ENCODE data around the gene OPRPN. TPM values are rescaled to one million over a fixed set of nuclear protein-coding genes. Genes with fewer than 3 reads are reported as not detected.

The OPRPN gene, protein sequence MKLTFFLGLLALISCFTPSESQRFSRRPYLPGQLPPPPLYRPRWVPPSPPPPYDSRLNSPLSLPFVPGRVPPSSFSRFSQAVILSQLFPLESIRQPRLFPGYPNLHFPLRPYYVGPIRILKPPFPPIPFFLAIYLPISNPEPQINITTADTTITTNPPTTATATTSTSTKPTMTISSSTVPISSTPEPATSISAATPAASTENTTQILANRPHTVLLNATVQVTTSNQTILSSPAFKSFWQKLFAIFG
- total RNA-seq: not detected
- long read RNA-seq: 0 reads

GRCh38 chr4:70397580-70397979 lies at the start of gene OPRPN:
OPRPN (plus strand) TSS chr4:70397940; CDS start chr4:70399286, 1,346 bp downstream.
- H3K27ac ChIP-seq: no peak within 1 kb of the TSS
- no peaks in the 10 kb centered on the region for H3K4me1 ChIP-seq
- no peak for TF ChIP-seq CTCF (IDR thresholded peaks at IDR 0.05)
- intact Hi-C loops (cut with DNase I): no loop called here
- DNase-seq: no peak
- no peak for ATAC-seq
- no peaks in the 10 kb centered on the region for H3K9me3 ChIP-seq
- H3K4me3 ChIP-seq: no peak within 1 kb of the TSS
- H3K27me3 ChIP-seq: no peaks in the 10 kb centered on the region
- H3K36me3 ChIP-seq: no peaks in the 10 kb centered on the region

DNA sequence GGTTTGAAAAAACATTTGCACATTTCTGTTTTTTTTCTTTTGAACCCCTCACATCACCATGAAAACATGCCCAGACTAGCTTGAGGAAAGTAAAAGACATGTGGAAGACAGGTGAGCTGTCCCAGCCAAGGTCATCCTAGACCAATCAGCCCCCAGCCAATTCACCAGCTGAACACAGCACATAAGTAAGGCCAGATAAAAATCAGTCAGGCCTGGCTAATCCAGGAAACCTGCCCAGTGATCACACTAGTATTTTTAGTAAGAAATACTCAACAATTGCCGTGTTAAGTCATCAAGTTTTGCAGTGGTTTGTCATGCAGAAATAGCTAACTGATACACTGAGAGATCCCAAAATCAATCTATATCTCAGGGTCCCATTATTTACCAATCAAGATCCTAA lies 41.6 kb upstream of the OPRPN start:
- intact Hi-C loops (cut with DNase I): no loop called here
- no peaks in the 10 kb centered on the region for H3K27me3 ChIP-seq
- TF ChIP-seq CTCF (IDR thresholded peaks at IDR 0.05): no peak

GRCh38 chr4:70359115-70359661 lies 38.6 kb upstream of the OPRPN start:
- H3K27ac ChIP-seq: no peak overlapping the region
- H3K9me3 ChIP-seq: no peaks in the 10 kb centered on the region
- intact Hi-C loops (cut with DNase I): no loop called here
- no peak for TF ChIP-seq CTCF (IDR thresholded peaks at IDR 0.05)
- H3K27me3 ChIP-seq: no peaks in the 10 kb centered on the region
- ATAC-seq (no peak), DNase-seq (no peak)
- no peak overlapping the region for H3K4me3 ChIP-seq
- no peaks in the 10 kb centered on the region for H3K4me1 ChIP-seq
- H3K36me3 ChIP-seq: no peaks in the 10 kb centered on the region

More for the DNA sequence above, 41.6 kb upstream of the OPRPN start:
- Histone ChIP-seq H3K9me3 (no peaks in the 10 kb centered on the region), H3K36me3 (no peaks in the 10 kb centered on the region), H3K4me1 (no peaks in the 10 kb centered on the region), H3K27ac (no peak overlapping the region), H3K4me3 (no peak overlapping the region)
- DNase-seq (no peak), ATAC-seq (no peak)

DNA sequence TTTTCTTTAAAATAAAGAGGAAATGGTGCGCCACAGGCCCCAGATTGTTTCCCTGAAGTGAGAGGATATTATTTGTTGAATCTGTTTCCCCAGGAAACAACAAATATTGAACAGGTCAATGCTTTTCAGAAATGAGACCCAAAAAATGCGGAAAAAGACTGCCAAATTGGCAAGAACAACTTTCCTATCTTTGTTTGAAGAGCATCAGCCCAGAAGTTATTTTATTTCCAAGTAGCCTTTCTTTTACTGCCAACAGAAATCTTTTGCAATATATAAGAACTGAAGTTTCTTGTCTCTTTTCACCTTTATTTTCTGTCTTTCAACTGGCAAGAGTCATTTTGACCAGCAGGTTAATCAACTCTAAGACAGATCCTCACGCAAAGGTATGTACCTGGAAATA lies 37.3 kb upstream of the OPRPN start, which contains the start of gene SMR3A:
SMR3A (plus strand) TSS at position 301 of the 400 bp plus-strand sequence. CDS start 1,356 bp downstream, outside the sequence.
- H3K9me3 ChIP-seq: no peaks in the 10 kb centered on the region
- DNase-seq (no peak), ATAC-seq (no peak)
- H3K4me3 ChIP-seq: no peak within 1 kb of the TSS
- no peaks in the 10 kb centered on the region for H3K4me1 ChIP-seq
- intact Hi-C loops (cut with DNase I): no loop called here
- no peak for TF ChIP-seq CTCF (IDR thresholded peaks at IDR 0.05)
- no peaks in the 10 kb centered on the region for H3K36me3 ChIP-seq
- H3K27ac ChIP-seq: no peak within 1 kb of the TSS
- H3K27me3 ChIP-seq: no peaks in the 10 kb centered on the region

- no peak for ATAC-seq
- no peak overlapping the region for H3K27ac ChIP-seq
- H3K9me3 ChIP-seq: no peaks in the 10 kb centered on the region
Measured at GRCh38 chr4:70364002-70364401, 33.7 kb upstream of the OPRPN start.

More at GRCh38 chr4:70364002-70364401, 33.7 kb upstream of the OPRPN start:
- intact Hi-C loops (cut with DNase I): no loop called here
- H3K4me3 ChIP-seq: no peak overlapping the region
- no peaks in the 10 kb centered on the region for H3K27me3 ChIP-seq
- no peaks in the 10 kb centered on the region for H3K4me1 ChIP-seq
- no peak for TF ChIP-seq CTCF (IDR thresholded peaks at IDR 0.05)
- no peak for DNase-seq
- no peaks in the 10 kb centered on the region for H3K36me3 ChIP-seq

Measured in upper lobe of right lung (tissue), 1 donor.